Progenitor cell of endocrine pancreas (in vitro differentiated cells): ENCODE measurements around the gene UCHL1. TPM values are rescaled to one million over a fixed set of nuclear protein-coding genes. Genes with fewer than 3 reads are reported as not detected.

ENCODE experiments used
- DNase-seq: peaks from one replicate; pipeline ENCODE4 v3.0.0; 2021; ENCODE audit warnings: low spot score; ENCODE audit not compliant: unreplicated experiment
- H3K27ac Mint-ChIP-seq: 2 replicates; pipeline ENCODE4 v1.8.0; 2021; ENCODE audit warnings: mild to moderate bottlenecking, moderate library complexity, mixed read lengths
- H3K27me3 Mint-ChIP-seq: 2 replicates; pipeline ENCODE4 v1.8.0; 2021; ENCODE audit warnings: mixed read lengths
- H3K36me3 Mint-ChIP-seq: 2 replicates; pipeline ENCODE4 v1.8.0; 2022; ENCODE audit warnings: mixed read lengths; ENCODE audit not compliant: insufficient read depth
- H3K4me1 Mint-ChIP-seq: 2 replicates; pipeline ENCODE4 v1.8.0; 2021; ENCODE audit warnings: low read depth, mixed read lengths
- H3K4me3 Mint-ChIP-seq: 2 replicates; pipeline ENCODE4 v1.8.0; 2021; ENCODE audit warnings: low read depth, mild to moderate bottlenecking, moderate library complexity, mixed read lengths
- H3K9me3 Mint-ChIP-seq: 2 replicates; pipeline ENCODE4 v1.8.0; 2021; ENCODE audit warnings: low read depth, mixed read lengths
- total RNA-seq: library from RNA; stranded (reverse); gene quantifications from 2 replicates; pipeline ENCODE4 v1.2.1, GENCODE V29; 2021
- TF ChIP-seq, protein P1 (sequence below): fragments of 200-600 bp; sonication (generic); IDR thresholded peaks from one replicate; pipeline ENCODE4 v1.5.0; 2021; ENCODE audit warnings: antibody characterized with exemption, mild to moderate bottlenecking; ENCODE audit not compliant: unreplicated experiment

UCHL1 gene
- total RNA-seq, 1 donor from 2014 or later = 270 TPM

DNA sequence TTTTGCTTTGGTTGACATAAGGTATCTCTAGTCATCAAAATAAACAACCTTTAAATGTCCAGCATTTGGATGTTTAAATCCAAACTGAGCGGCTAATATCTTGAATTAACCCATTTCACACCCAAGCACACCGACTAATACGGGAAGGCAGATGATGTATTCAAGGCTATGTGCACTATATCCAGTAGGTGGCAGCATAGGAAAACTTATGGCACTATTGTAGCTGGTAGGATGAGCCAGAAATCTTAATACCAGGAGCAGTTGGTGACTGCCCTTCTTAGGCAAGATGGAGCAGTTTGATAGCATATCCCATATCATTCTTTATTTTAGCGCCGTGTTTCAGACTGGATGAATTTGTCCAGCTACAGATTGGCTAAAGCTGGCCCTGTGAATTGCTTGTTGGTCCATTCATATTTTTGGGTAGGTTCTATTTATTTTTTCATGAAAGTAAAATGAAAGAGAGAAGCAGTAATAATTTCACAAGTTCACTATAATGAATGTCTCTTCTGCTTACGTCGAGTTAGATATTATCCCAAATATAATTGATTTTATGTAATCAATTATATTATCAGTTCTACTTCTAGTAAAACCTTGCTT is 24.4 kb downstream of the UCHL1 start:
- no peaks in the 10 kb centered on the region for H3K9me3 Mint-ChIP-seq
- no peak overlapping the region for H3K27ac Mint-ChIP-seq
- peaks cover 1% of the 10 kb centered on the region for H3K36me3 Mint-ChIP-seq
- DNase-seq = peak; percentile 48
- TF ChIP-seq, protein P1, sequence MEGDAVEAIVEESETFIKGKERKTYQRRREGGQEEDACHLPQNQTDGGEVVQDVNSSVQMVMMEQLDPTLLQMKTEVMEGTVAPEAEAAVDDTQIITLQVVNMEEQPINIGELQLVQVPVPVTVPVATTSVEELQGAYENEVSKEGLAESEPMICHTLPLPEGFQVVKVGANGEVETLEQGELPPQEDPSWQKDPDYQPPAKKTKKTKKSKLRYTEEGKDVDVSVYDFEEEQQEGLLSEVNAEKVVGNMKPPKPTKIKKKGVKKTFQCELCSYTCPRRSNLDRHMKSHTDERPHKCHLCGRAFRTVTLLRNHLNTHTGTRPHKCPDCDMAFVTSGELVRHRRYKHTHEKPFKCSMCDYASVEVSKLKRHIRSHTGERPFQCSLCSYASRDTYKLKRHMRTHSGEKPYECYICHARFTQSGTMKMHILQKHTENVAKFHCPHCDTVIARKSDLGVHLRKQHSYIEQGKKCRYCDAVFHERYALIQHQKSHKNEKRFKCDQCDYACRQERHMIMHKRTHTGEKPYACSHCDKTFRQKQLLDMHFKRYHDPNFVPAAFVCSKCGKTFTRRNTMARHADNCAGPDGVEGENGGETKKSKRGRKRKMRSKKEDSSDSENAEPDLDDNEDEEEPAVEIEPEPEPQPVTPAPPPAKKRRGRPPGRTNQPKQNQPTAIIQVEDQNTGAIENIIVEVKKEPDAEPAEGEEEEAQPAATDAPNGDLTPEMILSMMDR = peak; percentile 92
- peaks cover 12% of the 10 kb centered on the region for H3K27me3 Mint-ChIP-seq
- H3K4me3 Mint-ChIP-seq = no peak overlapping the region
- H3K4me1 Mint-ChIP-seq = peaks cover 3% of the 10 kb centered on the region

DNA sequence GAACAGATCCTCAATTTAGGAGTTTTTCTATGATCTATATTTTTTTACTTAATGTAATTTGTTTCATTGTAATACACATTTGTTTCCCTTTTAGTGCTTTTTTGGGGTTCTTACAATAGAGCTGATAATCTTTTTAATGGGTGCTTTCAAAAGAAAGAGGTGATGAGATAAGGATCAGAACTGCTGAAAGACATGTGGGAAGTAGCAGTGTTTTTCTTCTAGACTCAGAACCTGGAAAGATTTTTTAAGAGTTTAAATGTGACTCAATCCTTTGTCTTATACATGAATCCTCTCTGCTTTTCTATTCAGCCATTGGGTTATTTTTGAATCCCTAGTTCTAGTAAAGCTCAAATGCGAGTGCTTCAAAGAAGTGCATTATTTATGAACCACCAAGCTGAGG is 25.6 kb downstream of the UCHL1 start:
- no peaks in the 10 kb centered on the region for H3K9me3 Mint-ChIP-seq
- no peak for DNase-seq
- no peak overlapping the region for H3K27ac Mint-ChIP-seq
- H3K4me1 Mint-ChIP-seq = peaks cover 4% of the 10 kb centered on the region
- H3K36me3 Mint-ChIP-seq = no peaks in the 10 kb centered on the region
- peaks cover 12% of the 10 kb centered on the region for H3K27me3 Mint-ChIP-seq
- no peak overlapping the region for H3K4me3 Mint-ChIP-seq
- TF ChIP-seq, protein P1 = no peak

DNA sequence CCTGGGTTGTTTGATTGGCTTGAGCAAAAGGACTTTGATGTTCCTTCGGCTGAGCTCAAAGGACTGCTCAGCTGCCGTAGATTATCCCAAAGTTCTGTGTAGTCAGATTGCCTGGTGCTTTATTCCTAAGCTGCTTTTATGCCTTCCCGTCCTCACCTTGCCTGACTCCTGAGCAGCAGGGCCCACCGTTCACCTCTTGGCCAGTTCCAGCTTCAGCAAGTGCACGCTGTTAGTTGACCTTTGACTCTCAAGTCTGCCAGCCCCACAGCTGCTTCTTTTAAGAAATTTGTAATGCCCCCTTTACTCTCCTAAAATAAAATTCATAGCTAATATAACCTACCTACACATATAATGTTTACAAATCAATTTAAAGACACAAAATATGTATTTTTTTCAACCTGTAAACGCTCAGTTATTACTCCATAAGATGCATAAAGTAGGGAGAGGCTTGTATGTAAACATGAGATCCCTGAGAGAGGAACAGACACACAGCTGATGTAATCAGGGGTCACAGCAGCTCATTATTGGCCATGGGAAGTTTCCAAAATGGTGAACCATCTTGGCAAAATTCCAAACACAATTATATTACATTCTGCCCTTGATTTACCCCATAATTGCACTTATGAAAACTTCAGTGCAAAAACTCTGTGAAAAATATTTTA is 28.6 kb downstream of the UCHL1 start:
- no peak overlapping the region for H3K27ac Mint-ChIP-seq
- H3K9me3 Mint-ChIP-seq = peaks cover 4% of the 10 kb centered on the region
- H3K4me3 Mint-ChIP-seq = no peak overlapping the region
- DNase-seq = no peak
- no peaks in the 10 kb centered on the region for H3K36me3 Mint-ChIP-seq
- H3K27me3 Mint-ChIP-seq = peaks cover 4% of the 10 kb centered on the region
- peaks cover 4% of the 10 kb centered on the region for H3K4me1 Mint-ChIP-seq
- TF ChIP-seq, protein P1 = no peak

DNA sequence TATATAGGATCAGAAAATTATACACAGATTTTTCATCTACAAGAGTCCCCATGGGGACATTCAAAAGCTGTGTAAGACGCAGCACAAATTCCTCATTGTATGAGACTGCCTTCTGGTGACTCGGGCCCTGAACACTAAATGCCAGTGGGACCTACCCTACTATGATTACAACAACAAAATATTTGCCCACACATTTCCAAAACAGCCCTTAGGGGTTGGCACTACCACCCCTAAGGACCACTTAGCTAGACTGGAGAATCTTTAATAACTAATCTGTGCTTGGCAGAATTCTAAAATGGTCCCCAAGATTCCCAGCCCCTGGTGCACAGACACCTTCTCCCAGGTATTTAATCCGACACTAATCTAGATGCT is 29.1 kb downstream of the UCHL1 start:
- H3K36me3 Mint-ChIP-seq = no peaks in the 10 kb centered on the region
- H3K9me3 Mint-ChIP-seq = peaks cover 4% of the 10 kb centered on the region
- TF ChIP-seq, protein P1 = no peak
- H3K4me1 Mint-ChIP-seq = peaks cover 4% of the 10 kb centered on the region
- no peaks in the 10 kb centered on the region for H3K27me3 Mint-ChIP-seq
- no peak overlapping the region for H3K4me3 Mint-ChIP-seq
- no peak for DNase-seq
- no peak overlapping the region for H3K27ac Mint-ChIP-seq

DNA sequence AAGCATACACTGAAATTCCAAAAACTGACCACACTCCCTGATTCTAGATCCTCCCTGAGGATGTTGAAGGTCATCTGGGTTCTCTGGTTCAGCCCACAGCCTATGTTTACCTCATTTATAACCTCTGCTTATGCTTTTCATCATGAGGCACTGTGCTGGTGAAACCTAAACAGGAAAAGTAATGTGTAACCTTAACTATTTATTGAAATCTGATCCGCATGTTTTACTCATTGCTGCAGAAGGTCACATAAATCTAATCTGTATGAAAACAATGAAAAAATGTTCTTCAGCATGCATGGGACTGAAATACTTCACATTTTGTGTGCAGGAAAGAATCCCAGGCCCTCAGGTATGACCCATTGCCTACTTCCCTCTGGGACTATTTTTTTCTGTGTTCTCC is 30.3 kb downstream of the UCHL1 start:
- DNase-seq = no peak
- Mint-ChIP-seq H3K9me3 (peaks cover 4% of the 10 kb centered on the region), H3K36me3 (no peaks in the 10 kb centered on the region), H3K27ac (no peak overlapping the region), H3K27me3 (no peaks in the 10 kb centered on the region), H3K4me1 (peaks cover 4% of the 10 kb centered on the region), H3K4me3 (no peak overlapping the region)
- TF ChIP-seq, protein P1 = no peak
